Prostate gland (tissue), 2 donors: Measurements from ENCODE around the gene ATAD2B. TPM values are rescaled to one million over a fixed set of nuclear protein-coding genes. Genes with fewer than 3 reads are reported as not detected.

ENCODE experiments used
- DNase-seq: peaks from one replicate; pipeline ENCODE4 v3.0.0-alpha.2; 2019; ENCODE audit warnings: low spot score
- H3K27ac ChIP-seq, 2 donors: fragments of 200-600 bp; sonication (generic); 2 replicates each; pipeline ENCODE4 v1.5.1; 2017 to 2019
- H3K27me3 ChIP-seq: fragments of 200-600 bp; sonication (generic); replicated peaks from 2 replicates; pipeline ENCODE4 v1.5.1; 2019; ENCODE audit not compliant: insufficient read depth
- H3K36me3 ChIP-seq, 2 donors: fragments of 200-600 bp; sonication (generic); 1 replicate in 1 of 2; 2 replicates in 1 of 2; pipeline versions ENCODE4 v1.5.1 to v1.8.1; 2017 to 2019
- H3K4me1 ChIP-seq: fragments of 200-600 bp; sonication (generic); replicated peaks from 2 replicates; pipeline ENCODE4 v1.5.1; 2019
- H3K4me3 ChIP-seq, 2 donors: fragments of 200-600 bp; sonication (generic); 2 replicates each; pipeline ENCODE4 v1.5.1; 2017 to 2019
- H3K9me3 ChIP-seq: fragments of 200-600 bp; sonication (generic); 2 replicates; pipeline ENCODE4 v1.5.1; 2017
- POLR2A ChIP-seq: fragments of 450-650 bp; IDR thresholded peaks from one replicate; pipeline ENCODE4 v1.6.1; 2016; ENCODE audit warnings: antibody characterized with exemption, mild to moderate bottlenecking
- POLR2AphosphoS5 ChIP-seq: sonication (generic); formaldehyde crosslinking; IDR thresholded peaks from one replicate; pipeline ENCODE4 v1.6.1; 2017; ENCODE audit warnings: antibody characterized with exemption
- WGBS: methylation state at CpG from one replicate; pipeline ENCODE4 v1.1.5; 2018; 5-methylcytosine and 5-hydroxymethylcytosine counted together
- intact Hi-C: fragments of 100-400 bp; cut with DNase I; formaldehyde crosslinking; loops from one replicate; pipeline ENCODE4 v1.14.2; 2022
- total RNA-seq, 2 donors: library from RNA; depleted of rRNA; stranded (reverse); fragments of >200 nt; gene quantifications; one replicate each; pipeline ENCODE4 v1.1.0, GENCODE V29; 2016
- TF ChIP-seq, protein P1 (sequence below), 4 experiments: fragments of 200-600 bp in 2 of 4; fragments of 450-650 bp in 2 of 4; sonication (generic) in 2 of 4; IDR thresholded peaks; 1 replicate in 3 of 4; 2 replicates in 1 of 4; pipeline ENCODE4 v1.5.1; 2016 to 2019; ENCODE audit warnings: antibody characterized with exemption in 4 of 4, mild to moderate bottlenecking in 2 of 4, moderate library complexity in 2 of 4

ATAD2B gene
- total RNA-seq, 2 donors from 2014 or later, result 12.2 to 16.9 TPM

DNA sequence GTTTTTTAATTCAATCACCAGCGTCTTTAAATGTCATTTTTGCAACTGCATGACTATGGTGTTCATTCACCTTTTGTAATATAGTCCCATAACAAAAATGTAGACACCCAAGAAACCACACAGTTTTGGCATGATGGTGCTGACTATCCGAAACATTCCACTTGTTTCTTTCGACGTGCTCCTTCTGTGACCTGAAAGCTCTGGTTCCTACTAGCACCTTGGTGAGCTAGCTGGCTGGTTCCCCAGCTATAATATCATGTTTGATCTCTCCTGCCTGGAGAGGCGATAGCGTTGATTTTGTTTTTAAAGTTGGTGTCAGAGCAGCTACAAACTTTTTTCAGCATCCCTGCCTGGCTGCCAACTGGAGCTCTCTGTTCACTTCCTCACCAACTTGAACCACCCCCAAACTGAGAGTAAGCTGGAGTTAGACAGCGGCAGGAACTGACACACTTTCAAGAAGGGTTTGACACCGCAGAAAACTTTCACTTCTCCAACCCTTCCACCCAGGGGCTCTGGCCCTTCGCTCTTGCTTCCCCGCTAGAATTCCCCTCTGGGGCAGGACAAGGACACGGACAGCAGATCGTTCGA lies 1.1 kb downstream of the ATAD2B start:
- intact Hi-C loops, result loop anchor here (2.0 to 10.0 kb wide), 3 partner anchors 101 to 159 kb away; partner anchors contain the start of genes SF3B6 and TP53I3
- Histone ChIP-seq H3K4me1 (peaks cover 4% of the 10 kb centered on the region), H3K4me3 (peak overlapping the region; percentile 78 to 81), H3K36me3 (no peaks in the 10 kb centered on the region), H3K27me3 (no peaks in the 10 kb centered on the region), H3K9me3 (no peaks in the 10 kb centered on the region), H3K27ac (peak overlapping the region; percentile 93 to 98)
- peak; percentile 59 for TF ChIP-seq POLR2AphosphoS5
- peak; percentile 58 for TF ChIP-seq POLR2A
- TF ChIP-seq, protein P1, sequence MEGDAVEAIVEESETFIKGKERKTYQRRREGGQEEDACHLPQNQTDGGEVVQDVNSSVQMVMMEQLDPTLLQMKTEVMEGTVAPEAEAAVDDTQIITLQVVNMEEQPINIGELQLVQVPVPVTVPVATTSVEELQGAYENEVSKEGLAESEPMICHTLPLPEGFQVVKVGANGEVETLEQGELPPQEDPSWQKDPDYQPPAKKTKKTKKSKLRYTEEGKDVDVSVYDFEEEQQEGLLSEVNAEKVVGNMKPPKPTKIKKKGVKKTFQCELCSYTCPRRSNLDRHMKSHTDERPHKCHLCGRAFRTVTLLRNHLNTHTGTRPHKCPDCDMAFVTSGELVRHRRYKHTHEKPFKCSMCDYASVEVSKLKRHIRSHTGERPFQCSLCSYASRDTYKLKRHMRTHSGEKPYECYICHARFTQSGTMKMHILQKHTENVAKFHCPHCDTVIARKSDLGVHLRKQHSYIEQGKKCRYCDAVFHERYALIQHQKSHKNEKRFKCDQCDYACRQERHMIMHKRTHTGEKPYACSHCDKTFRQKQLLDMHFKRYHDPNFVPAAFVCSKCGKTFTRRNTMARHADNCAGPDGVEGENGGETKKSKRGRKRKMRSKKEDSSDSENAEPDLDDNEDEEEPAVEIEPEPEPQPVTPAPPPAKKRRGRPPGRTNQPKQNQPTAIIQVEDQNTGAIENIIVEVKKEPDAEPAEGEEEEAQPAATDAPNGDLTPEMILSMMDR (IDR thresholded peaks at IDR 0.05), result no peak
- under 1% methylated on average over 13 of the region's 13 CpGs for WGBS
- peak; percentile 64 for DNase-seq

DNA sequence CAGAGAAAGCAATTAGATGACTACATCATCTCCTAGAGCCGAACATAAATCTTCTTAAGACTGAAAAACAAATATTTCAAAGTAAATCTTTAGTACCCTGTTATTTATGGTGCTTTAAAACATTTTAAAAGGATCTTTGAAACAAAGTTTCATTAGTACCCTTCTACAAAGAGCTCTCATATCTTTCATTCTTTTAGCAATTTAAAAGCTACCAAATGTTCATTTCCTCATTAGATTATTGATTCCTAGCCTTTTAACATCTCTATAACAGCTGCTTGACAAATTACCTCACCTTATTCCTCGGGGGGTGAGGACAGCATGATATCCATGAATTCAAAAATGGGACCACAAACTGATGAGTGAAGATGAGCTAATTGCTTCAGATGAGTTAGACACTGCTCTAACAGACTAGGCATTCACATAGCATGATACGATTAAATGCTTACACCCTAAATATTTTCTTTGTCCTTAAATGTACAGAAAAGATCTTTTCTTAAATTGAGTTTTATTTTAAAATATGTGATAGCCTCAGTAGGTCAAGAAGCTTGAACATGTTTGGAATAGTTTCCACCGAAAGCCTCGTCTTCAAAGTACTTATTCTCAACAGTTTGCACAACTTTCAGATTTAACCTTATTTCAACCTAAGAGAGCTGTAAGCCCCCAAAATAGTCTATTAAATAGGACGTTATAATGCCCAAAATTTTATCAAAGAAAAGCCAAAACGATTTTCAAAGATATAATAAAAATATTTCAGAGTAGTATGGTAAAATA lies 2.1 kb downstream of the ATAD2B start:
- Histone ChIP-seq H3K27me3 (no peaks in the 10 kb centered on the region), H3K36me3 (no peaks in the 10 kb centered on the region), H3K4me1 (peaks cover 4% of the 10 kb centered on the region), H3K9me3 (no peaks in the 10 kb centered on the region), H3K27ac (peak overlapping the region in 1 of 2 donors; percentile 98), H3K4me3 (peak overlapping the region in 1 of 2 donors; percentile 78)
- 23% methylated on average over 7 of the region's 7 CpGs for WGBS
- no peak for DNase-seq
- intact Hi-C loops, result loop anchor here (10.0 kb wide), 1 partner anchor 100 kb away; no protein-coding TSS in a partner anchor
- TF ChIP-seq POLR2AphosphoS5 (no peak), POLR2A (no peak)
- TF ChIP-seq, protein P1 (IDR thresholded peaks at IDR 0.05), result no peak

DNA sequence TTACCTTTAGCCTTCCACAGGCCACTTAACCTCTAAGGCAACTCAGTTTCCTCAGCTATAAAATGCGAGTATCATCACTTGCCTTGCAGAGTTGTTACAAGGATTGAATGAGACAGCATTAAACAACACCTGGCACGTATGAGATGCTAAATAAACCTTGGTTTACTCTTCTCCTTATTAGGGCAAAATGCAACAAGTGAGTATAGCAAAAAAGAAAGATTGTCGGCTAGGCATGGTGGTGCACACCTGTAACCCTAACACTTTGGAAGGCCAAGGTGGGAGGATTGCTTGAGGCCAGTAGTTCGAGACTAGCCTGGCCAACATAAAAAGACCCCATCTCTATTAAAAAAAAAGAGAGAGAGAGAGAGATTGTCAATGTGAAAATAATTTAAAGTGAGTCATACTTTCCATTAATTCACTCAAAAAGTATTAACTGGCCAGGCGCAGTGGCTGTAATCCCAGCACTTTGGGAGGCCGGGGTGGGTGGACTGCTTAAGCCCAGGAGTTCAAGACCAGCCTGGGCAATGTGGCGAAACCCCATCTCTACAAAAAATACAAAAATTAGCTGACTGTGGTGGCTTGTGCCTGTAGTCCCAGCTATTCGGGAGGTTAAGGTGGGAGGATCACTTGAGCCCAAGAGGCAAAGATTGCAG lies 8.0 kb downstream of the ATAD2B start:
- no peaks in the 10 kb centered on the region for H3K36me3 ChIP-seq
- 91% methylated on average over 8 of the region's 8 CpGs for WGBS
- intact Hi-C loops, result no loop called here

DNA sequence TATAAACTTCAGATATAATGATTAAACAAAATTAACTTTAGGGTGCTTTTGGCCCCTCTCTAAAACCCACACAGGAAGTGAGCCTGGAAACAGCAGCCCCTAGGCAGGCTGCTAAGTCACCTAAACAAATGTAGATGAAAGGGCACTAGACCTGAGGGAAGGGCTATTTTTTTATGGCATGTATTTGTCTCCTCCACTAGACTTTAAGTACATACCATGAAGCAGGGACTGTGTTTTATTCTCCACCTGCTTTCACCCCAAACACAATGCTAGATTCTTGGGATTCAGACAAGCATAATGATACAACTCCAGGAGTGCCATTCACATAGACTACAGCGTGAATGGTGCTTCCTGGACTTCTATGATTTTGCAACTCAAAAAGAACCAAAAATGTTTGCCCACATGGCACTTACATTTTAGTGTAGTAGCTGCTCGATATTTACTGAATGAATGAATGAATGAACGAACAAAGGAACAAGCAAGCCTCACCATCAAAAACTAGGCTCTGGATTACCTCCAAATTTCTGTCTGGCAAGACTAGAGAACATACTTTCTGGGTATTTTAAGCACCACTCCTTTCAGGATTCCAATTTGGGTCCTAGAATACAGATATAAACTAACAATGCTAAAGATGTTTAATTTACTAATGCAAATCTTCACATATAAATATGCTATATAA lies 10.1 kb downstream of the ATAD2B start:
- Histone ChIP-seq H3K9me3 (no peaks in the 10 kb centered on the region), H3K4me3 (no peak overlapping the region), H3K27me3 (no peaks in the 10 kb centered on the region), H3K27ac (no peak overlapping the region), H3K4me1 (no peaks in the 10 kb centered on the region), H3K36me3 (no peaks in the 10 kb centered on the region)
- 71% methylated on average over 3 of the region's 3 CpGs for WGBS
- no peak for DNase-seq
- TF ChIP-seq, protein P1 (IDR thresholded peaks at IDR 0.05), result no peak
- TF ChIP-seq POLR2A (no peak), POLR2AphosphoS5 (no peak)
- intact Hi-C loops, result no loop called here

More for the DNA sequence above, 8.0 kb downstream of the ATAD2B start:
- TF ChIP-seq POLR2A (no peak), POLR2AphosphoS5 (no peak)
- TF ChIP-seq, protein P1 (IDR thresholded peaks at IDR 0.05), result no peak
- Histone ChIP-seq H3K27me3 (no peaks in the 10 kb centered on the region), H3K4me1 (no peaks in the 10 kb centered on the region), H3K27ac (no peak overlapping the region), H3K9me3 (no peaks in the 10 kb centered on the region), H3K4me3 (no peak overlapping the region)
- DNase-seq, result no peak
